GM19238 (cell line): ENCODE results near the gene NTN1.
"Not testable (repeated sequence)": the region's sequence is repeated elsewhere in the genome, so short reads cannot be mapped to it uniquely, and the experiment has no call there.

Source experiments
- DNase-seq: peaks from one replicate; pipeline ENCODE4 v3.0.0; 2011; ENCODE audit warnings: low spot score; ENCODE audit not compliant: insufficient read length

Gene NTN1

DNA sequence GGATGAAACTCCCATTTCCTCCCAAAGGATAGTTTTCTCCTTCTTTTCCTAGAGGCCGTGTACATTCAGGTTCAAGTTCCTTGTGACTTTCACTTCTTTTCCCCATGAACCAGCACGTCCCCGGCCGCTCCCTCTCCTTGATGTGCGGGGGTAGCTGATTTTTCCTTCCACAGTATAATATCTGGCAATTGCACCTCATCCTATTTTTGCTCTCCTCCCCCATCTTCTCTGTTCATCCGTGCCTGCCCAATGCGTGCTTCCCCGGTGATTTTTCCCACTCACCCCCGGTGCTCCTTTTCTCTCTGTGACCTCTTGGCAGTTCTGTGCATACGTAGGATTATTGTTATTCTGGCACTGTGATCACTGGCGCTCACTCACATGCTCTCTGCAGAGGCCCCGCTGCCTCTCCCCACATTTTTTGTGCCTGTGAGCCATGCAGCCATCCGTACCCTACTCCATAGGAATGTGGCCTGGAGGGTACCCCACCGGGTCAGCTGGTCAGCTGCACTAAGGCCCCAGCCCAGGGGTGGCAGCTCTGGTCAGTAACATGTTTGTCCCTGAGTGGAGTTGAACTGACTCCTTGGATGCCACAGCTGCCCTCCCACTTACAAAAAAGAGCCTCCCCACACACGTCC is 100.0 kb downstream of the NTN1 start:
- DNase-seq: no peak

DNA sequence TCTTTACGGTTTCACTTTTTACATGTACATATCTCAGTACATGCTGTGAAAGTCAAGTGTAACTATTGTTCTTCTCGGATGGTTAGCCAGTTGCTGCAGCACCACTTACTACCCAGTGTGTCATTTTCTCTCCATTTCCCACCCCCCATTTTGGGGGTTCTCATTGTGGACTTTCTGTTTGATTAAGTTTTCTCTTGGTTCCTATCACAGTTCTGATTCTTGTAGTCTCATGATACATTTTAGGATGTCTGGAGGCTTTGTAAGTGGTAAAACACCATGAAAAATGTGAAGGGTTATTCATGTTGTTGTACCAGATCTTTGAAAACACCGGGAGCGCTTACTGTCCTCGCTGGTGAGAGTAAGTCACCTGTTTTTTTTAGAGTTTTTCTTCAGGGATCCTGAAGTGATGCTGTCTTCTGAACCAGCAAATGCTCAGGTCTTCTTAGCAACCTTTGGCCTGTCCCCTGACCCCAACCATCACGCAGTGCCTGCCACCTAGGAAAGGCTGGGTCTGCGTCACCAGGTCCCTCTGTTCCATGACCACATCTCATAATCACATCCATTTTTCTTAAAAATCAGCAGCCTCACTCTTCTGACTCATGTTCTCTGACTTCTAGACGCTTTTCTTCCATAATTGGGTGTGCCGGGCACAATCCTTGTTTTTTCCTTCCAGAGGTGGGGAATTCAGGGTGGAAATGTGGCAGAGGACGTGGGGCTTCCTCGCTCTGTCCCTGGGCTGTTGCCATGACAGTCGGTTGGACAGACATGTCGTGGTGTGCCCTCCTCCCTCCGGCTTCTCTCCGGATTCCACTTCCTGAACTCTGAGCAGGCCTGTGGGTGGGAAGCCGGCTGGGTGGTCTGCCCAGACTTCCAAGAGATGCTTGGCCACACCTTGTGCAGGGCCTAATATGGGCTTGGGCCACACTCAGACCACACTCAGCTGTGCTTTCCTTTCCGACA is 102.6 kb downstream of the NTN1 start:
- no peak for DNase-seq

- DNase-seq: no peak
Observed at GRCh38 chr17:9124554-9124935, 103.2 kb downstream of the NTN1 start.

DNA sequence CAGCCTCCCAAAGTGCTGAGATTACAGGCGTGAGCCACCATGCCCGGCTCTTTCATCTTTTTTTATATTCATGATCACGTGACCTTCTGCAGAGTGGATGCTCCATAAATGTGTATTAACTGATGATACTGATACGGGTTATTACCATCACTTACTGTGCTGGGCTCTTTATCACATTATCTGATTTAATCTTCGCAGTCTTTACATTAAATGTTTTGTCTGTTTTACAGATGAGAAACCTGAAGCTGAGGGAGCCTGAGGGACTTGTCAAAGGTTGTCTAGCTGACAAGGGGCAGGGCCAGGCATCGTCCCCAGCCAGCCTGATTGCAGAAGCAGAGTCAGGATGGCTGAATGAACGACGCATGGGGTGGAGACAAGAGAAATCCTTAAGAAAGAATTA is 104.4 kb downstream of the NTN1 start:
- no peak for DNase-seq

GRCh38 chr17:9127340-9127739 is 106.0 kb downstream of the NTN1 start:
- DNase-seq: no peak

DNA sequence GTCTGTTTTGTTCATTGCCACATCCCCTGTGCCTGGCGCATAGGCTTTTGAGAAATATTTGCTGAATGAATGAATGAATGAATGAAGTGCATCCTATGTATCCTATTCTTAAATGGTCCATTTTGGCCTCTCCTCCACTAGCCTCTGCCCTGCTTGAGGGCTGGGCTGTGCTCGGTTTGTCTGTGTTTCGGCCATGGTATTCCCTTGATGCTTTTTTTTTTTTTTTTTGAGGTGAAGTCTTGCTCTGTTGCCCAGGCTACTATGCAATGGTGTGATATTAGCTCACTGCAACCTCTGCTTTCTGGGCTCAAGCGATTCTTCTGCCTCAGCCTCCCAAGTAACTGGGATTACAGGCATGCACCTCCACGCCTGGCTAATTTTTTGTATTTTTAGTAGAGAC is 110.1 kb downstream of the NTN1 start:
- DNase-seq: no peak

DNA sequence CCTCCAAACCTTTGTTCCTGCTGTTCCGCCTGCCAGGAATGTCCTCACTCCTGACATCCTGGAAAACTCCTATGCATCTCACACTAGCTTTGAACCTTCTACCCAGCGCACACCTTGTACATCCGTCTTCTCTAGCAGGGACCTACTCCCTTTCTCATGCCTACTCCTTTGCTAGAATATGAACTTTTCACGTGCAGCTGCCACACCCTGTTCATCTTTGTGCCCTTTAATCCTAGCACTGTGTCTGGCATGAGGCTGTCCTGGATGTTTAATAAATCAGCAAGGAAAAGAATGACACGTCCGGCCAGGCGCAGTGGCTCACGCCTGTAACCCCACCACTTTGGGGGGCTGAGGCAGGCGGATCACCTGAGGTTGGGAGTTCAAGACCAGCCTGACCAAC is 111.0 kb downstream of the NTN1 start:
- DNase-seq: no peak

GRCh38 chr17:9132944-9133610 is 111.8 kb downstream of the NTN1 start:
- DNase-seq: no peak

GRCh38 chr17:9138161-9138717 is 116.9 kb downstream of the NTN1 start:
- DNase-seq: no peak

DNA sequence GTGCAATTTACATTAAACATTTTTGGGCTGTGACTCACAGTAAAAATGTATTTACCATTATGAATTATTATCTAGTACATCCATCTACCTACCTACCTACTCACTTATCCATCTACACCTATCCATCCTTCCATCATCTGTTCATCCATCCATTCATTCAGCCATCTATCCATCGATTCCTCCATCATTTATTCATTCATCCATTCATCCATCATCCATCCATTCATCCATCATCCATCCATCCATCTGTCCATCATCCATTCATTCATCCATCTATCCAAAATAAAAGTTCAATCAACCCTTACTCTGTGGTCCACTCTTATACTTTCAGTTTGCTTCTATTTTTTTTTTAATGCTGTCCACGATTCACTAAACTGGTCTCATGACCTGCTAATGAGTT is 118.4 kb downstream of the NTN1 start:
- DNase-seq: no peak

DNA sequence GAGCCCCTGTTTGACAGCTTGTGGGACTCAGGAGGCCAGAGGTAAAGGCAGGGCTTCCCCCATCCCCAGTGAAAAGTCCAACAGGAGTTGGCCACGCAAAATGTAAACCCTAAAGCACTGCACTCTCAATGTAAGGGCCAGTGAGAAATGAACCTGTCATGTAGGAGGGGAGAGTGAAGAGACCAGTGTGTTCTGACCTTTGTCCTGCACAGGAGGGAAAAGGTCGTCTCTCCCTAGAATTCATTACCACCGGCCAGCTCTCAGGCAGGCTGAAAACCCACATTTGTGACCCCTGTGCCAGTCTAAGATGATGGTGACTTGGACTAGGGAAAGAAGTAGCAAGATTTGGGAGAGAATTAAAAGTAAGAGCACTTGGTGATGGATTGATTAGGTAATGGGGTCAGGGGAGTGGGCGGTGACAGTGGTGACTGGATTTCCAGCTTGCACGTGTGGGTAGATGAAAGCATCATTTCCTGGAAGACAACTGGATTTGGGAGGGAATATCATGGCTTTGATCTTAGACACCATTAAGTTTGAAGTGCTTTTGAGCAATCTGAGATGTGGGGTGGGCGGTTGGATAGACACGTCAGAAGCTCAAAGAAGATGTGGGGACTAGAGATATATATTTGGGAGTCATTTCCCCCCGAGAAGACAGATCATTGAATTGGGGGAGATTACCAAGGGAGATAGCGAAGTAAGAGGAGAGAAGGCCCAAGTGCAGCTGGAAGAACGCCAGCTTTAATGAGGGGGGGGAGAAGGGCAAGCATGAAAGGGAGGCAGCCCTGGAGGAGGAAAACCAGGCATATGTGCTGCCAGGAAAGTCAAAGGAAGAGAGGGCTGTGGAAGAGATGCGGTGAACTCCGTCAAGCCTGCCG is 119.5 kb downstream of the NTN1 start:
- no peak for DNase-seq

GRCh38 chr17:9141425-9141753 is 120.1 kb downstream of the NTN1 start:
- no peak for DNase-seq

DNA sequence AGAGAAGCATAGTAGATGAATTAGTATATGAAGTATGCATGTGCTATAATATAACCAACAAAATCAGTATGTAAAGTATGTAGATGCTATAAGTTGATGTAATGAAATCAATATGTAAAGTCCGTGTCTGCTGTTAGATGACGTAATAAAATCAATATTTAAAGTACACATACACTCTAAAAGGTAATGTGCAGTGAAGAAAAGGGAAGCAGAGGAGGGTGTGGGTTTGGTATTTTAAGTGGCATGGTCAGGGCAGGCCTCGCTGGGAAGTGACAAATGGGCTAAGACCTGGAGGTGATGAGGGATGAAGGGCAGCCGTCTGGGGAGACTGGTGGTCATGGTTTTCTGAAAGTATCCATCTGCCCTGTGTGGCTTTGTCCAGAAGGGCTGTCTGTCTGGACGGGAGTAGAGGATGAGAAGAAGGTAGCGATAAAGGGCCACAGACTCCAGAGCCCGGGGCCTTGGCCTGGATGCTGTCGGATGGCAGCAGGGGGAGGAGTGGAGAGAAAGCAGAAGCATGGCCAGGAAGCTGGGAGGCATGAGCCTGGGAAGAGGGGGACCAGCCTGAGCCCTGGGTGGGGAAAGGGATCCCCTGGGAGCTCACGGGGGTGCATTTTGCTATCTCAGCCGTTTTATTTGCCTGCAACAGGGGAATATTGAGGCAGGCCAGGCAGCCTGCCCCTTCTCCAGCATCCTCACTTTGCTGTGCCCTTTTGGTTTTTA is 121.6 kb downstream of the NTN1 start:
- no peak for DNase-seq

GRCh38 chr17:9144502-9145249 is 123.4 kb downstream of the NTN1 start:
- no peak for DNase-seq

DNA sequence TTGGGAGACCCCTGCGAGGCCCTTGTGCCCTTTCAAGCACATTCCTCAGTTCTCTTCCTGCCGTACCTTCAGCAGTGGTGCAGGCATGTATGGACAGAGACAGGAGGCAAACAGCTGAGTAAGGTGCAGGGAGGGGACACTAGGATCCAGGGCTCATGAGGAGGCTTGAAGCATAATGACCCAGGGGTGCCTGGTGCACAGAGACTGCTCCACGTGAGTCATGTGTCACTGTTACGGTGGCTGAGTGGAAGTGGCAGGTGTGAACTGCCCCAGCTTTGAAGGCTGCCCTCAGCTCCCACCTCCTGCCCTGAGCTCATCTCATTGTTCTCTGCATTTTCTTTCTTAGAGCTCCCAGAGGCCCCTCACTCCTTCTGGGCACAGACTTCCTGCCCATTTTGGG is 124.8 kb downstream of the NTN1 start:
- no peak for DNase-seq

DNA sequence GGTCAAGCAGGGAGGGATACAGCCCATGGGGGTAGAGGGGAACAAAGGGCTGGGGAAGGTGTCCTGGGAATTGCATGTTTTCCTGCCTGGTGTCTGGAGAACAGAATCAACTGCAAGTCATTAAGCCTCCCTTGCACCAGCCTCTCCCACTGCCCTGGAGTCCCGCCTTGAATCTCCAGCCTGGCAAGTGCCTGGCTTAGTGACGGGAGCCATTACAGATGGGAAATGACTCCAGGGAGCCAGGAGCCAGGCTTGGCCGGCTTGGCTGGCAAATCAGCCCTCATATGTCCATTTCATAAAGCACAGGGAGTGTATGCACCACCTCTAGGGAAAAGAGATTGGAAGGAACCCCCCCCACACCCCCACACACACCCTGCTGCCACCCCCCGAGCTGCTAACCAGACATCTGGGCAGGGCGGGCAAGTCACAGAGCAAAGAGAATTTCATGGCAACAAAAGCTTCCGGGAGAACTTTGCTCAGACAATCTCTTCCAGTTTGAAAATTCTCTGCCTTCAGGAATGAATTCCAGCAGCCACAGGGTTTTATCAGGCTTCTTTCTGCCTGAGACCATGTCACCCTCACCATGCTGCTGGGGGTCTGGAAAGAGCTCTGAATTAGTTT is 127.7 kb downstream of the NTN1 start:
- DNase-seq: no peak

GRCh38 chr17:9150446-9151090 is 129.3 kb downstream of the NTN1 start:
- no peak for DNase-seq

- no peak for DNase-seq
Observed at GRCh38 chr17:9151091-9151490, 129.8 kb downstream of the NTN1 start.

- not testable (repeated sequence) for DNase-seq
Observed at GRCh38 chr17:9151740-9152139, 130.4 kb downstream of the NTN1 start.
